ENCODE results near the gene MALRD1.

DNA sequence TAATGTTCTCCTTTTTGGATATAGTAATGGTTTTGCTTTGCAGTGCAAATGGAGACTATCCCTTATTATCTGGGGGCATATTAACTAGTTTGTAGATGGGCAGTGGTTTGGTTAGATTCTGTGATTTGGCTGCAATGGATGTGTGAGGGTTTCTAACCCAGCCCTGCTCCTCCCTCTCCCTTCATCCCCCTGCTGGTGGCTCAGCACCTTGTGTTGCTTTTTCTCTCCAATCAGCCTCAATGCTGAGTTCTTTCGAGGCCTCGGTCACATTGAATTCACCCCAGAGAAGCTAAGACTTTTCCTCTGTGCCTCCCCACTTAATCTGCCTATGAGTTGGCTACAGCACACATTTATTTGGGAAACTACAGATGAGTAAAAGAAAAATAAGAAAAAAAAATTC is 120.0 kb downstream of the MALRD1 start:
- no peak for TF ChIP-seq CTCF (IDR thresholded peaks at IDR 0.05)
- TF ChIP-seq POLR2A (IDR thresholded peaks at IDR 0.05) = no peak

Data from sigmoid colon (tissue), 3 donors.